ENCODE measurements around the gene PCED1B.
A peak's percentile ranks its signal among the peaks of the same experiment; 100 is the strongest.
"Not testable (repeated sequence)": the region's sequence is repeated elsewhere in the genome, so short reads cannot be mapped to it uniquely, and the experiment has no call there.

PCED1B gene

GRCh38 chr12:47164724-47165439 lies 85.5 kb downstream of the PCED1B start:
- DNase-seq (ENCODE audit: low read depth), result peak; percentile 39

- DNase-seq (ENCODE audit: low read depth), result peak; percentile 53
Measured at GRCh38 chr12:47165934-47166333, 86.5 kb downstream of the PCED1B start.

GRCh38 chr12:47166365-47166764 lies 86.9 kb downstream of the PCED1B start:
- no peak for DNase-seq (ENCODE audit: low read depth)

- not testable (repeated sequence) for DNase-seq (ENCODE audit: low read depth)
Measured at GRCh38 chr12:47170281-47170680, 90.9 kb downstream of the PCED1B start.

DNA sequence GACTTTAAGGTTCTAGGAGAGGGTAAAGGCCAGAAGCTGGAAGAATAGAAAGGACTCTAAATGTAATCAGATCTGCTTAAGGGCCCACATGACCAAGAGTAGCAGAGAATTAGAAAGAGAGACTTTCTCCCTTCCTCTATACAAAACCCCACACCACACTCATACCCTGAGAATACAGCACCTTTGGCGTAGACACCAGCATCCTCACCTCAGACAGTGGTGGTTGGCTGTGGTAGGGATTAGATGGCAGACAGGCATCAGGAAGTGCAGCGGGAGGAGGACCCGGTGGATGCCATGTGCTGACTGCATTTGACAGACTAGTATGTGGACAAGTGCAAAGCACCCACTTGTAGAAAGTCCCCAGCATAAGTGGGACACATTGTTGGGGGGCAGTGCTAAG lies 98.6 kb downstream of the PCED1B start:
- DNase-seq (ENCODE audit: low read depth), result no peak

DNA sequence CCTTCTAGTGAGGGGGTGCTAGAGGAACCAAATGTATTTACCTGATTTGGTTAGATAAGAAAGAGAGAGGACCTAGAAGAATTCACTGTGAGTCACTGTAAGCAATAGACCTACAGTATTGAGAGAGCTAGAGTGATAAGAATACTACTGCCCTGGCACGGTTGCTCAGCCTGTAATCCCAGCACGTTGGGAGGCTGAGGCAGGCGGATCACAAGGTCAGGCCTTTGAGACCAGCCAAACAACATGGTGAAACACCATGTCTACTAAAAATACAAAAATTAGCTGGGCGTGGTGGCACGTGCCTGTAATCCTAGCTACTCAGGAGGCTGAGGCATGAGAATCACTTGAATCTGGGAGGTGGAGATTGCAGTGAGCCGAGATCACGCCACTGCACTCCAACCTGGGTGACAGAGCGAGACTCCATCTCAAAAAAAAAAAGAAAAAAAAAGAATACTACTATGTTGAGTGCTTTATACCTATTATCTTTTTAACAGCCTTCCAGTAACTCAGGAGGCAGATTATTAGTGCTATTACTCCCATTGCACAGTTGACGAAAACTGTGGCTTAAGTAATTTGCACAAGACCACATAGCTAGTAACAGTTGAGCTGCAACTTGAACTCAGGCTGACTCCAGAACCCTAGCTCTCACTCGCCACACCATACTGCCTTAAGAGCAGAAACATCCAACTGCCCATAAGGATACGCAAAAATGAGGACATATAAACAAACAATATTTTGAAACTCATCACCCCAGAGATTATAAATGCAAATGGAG lies 102.9 kb downstream of the PCED1B start:
- DNase-seq (ENCODE audit: low read depth), result peak; percentile 31

GRCh38 chr12:47184229-47184628 lies 104.8 kb downstream of the PCED1B start:
- DNase-seq (ENCODE audit: low read depth), result no peak

DNA sequence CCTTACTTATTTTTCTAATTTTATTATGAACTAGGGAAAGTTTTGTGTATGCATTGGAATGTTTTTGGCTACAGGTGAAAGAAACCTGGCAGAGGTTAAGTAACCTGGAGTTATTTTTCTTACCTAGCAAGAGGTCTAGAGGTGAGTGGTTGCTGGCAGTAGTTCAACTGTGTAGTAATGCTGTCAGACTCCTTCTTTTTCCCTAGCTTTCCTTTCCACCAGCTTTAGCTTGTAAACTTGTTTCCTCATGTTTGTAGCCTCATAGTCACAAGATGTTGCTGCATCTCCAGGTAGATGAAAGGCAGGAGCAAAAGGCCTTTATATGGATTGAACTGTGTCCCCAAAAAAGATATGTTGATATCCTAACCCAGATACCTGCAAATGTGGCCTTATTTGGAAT lies 105.4 kb downstream of the PCED1B start:
- DNase-seq (ENCODE audit: low read depth), result no peak

- no peak for DNase-seq (ENCODE audit: low read depth)
Measured at GRCh38 chr12:47186246-47186645, 106.8 kb downstream of the PCED1B start.

DNA sequence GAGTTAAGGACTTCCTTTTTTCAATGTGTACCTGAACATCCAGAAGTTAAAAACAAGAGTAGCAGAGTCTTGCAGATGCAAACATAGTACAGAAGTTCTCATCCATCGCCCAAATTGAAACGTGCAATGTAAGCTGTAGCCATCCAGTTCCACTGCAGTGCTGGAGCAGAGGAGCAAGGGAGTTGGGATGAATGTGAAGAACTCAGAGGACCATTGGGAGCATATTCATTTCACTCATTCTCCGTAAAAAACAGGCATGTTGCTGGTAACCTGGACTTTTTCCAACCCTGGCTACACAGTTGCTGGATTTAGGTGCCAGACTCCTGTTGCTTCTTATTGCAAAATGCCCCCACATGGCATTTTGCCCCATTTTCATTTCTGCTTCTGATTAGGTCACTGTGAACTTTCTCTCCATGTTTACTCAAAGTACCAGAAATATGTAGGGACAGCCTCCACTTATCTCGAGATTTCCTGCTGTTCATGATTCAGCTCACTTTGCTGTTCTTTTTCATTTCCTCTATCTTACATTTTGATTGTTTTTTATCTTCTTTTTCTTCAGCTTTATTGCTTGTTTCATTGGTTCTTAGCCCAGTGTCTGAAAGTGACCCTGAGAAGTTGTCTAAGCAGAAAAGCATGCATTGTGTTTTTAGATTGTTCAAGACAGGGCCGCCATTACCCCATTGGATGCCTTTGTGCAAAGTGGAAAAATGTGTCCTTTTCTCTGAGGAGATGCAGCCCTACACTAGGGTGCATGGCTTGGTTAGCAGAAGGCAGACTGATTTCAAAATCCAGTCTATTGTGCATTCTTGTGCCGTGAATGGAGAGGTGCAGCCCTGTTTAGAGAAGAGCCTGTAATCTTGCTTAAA lies 109.4 kb downstream of the PCED1B start:
- peak; percentile 84 for DNase-seq (ENCODE audit: low read depth)

- DNase-seq (ENCODE audit: low read depth), result peak; percentile 14
Measured at GRCh38 chr12:47189728-47190127, 110.3 kb downstream of the PCED1B start.

- DNase-seq (ENCODE audit: low read depth), result peak; percentile 81
Measured at GRCh38 chr12:47190271-47190750, 110.9 kb downstream of the PCED1B start.

DNA sequence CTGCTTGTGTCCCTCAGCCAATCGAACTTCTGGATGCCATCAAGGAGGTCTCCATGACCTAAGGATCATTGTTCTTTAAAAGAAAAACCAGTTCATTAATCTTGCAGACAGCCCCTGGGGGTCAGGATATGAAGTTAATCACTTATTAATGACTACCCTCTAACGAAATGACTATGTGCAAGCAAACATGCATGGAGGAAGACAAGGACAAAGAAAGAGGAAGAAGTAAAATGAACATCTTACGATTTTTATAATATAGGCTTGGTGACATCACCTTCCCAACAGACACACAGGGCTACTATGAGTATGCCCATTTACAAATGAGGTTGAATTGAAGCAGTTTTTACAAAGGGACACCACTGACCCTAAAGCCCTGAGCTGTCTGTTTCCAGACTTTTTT lies 111.5 kb downstream of the PCED1B start:
- no peak for DNase-seq (ENCODE audit: low read depth)

- DNase-seq (ENCODE audit: low read depth), result no peak
Measured at GRCh38 chr12:47192051-47192450, 112.6 kb downstream of the PCED1B start.

- DNase-seq (ENCODE audit: low read depth), result no peak
Measured at GRCh38 chr12:47193066-47193465, 113.6 kb downstream of the PCED1B start.

DNA sequence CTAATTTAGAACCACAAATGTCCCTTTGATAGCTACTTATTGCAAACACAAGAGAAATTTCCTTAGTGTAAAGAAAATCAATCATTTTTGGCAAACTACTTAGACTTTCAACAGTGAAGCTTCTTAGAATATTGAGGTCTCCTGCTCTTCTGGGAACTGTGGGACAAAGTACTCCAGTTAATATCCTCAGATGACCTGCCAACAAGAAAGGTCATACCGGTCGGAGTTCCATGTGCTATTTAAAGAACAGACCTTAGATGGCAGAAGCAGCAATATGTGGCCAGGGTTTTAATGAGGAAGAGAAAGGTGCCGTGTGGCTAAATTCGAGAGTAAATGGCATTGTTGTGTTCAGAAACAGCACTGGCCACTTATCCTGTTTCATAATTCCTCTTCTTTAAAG lies 115.1 kb downstream of the PCED1B start:
- DNase-seq (ENCODE audit: low read depth), result no peak

- no peak for DNase-seq (ENCODE audit: low read depth)
Measured at GRCh38 chr12:47200446-47200845, 121.0 kb downstream of the PCED1B start.

DNA sequence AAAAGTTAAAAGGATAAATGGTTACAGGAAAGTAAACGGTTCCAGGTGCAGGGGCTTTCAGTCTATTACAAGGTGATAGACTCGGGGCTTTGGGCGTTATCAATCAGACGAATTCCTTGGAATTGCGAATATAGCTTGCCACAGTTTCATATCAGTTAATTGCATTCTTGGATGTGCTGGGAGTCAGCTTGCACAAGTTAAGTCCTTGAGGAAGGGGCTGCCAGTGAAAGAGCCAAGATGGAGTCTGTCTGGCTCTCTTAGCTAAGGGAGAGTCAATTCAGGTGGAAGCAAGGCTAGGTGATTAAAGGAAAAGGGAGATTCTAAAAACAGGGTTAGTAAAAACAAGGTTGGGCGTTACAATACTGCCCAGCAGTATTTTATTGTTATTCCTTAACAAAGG lies 121.8 kb downstream of the PCED1B start:
- not testable (repeated sequence) for DNase-seq (ENCODE audit: low read depth)

DNA sequence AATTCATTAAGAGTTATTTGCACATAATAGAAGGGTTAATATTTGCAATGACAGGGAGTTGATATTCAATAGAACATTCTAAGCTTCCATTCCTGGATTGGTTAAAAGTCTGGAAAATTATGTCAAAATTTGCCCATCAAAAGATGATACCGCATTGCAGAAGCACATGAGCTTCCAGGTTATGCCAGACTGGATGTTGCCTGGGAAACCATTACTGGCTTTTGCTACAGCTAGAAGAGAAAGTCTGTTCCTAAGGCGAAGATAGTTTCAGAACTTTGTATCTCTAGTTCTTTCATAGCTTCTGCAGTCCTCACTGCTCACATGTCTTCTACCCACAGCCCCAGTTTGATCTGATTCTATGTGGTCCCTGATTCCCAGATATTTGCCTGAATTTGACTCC lies 122.8 kb downstream of the PCED1B start:
- no peak for DNase-seq (ENCODE audit: low read depth)

DNA sequence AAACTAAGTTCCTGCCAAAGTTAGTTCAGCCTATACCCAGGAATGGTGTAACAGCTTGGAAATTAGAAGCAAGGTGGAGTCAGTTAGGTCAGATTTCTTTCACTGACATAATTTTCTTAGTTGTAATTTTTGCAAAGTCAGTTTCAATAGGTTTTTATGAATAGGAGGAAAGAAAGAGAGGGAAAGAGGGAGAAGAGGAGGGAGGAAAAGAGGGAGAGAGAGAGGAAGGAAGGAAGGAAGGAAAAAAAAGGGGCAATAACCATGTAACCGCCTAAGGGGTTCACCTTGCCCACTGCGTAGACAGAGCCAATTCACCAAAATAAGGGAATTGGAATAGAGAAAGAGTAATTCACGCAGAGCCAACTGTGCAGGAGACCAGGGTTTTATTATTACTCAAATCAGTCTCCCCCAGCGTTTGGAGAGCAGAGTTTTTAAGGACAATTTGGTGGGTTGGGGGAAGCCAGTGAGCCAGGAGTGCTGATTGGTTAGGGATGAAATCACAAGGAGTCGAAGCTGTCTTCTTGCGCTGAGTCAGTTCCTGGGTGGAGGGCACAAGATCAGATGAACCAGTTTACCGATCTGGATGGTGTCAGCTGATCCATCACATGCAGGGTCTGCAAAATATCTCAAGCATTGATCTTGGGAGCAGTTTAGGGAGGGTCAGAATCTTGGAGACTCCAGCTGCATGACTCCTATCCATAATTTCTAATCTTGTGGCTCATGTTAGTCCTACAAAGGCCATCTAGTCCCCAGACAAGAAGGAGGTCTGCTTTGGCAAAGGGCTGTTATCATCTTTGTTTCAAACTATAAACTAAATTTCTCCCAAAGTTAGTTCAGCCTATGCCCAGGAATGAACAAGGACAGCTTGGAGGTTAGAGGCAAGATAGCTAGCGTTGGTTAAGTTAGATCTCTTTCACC lies 126.4 kb downstream of the PCED1B start:
- no peak for DNase-seq (ENCODE audit: low read depth)
